T47D (cell line): ENCODE results near the gene SPATA24.
"Not testable (repeated sequence)": the region's sequence is repeated elsewhere in the genome, so short reads cannot be mapped to it uniquely, and the experiment has no call there.

Source experiments
- DNase-seq, 2 experiments: peaks; one replicate each; pipeline versions ENCODE4 v3.0.0 to v3.0.0-alpha.2; 2011 to 2012; ENCODE audit warnings: low read depth in 1 of 2, low spot score in 1 of 2
- JUND ChIP-seq: IDR thresholded peaks from 2 replicates; pipeline ENCODE4 v1.6.1; 2012; ENCODE audit warnings: low read depth
- in situ Hi-C: cut with HindIII; loops from 2 replicates; pipeline ENCODE4 v1.10.0; 2016; ENCODE audit warnings: low sequenced_read_pairs, low pct_unique_long_range_greater_than_20kb

Gene SPATA24

DNA sequence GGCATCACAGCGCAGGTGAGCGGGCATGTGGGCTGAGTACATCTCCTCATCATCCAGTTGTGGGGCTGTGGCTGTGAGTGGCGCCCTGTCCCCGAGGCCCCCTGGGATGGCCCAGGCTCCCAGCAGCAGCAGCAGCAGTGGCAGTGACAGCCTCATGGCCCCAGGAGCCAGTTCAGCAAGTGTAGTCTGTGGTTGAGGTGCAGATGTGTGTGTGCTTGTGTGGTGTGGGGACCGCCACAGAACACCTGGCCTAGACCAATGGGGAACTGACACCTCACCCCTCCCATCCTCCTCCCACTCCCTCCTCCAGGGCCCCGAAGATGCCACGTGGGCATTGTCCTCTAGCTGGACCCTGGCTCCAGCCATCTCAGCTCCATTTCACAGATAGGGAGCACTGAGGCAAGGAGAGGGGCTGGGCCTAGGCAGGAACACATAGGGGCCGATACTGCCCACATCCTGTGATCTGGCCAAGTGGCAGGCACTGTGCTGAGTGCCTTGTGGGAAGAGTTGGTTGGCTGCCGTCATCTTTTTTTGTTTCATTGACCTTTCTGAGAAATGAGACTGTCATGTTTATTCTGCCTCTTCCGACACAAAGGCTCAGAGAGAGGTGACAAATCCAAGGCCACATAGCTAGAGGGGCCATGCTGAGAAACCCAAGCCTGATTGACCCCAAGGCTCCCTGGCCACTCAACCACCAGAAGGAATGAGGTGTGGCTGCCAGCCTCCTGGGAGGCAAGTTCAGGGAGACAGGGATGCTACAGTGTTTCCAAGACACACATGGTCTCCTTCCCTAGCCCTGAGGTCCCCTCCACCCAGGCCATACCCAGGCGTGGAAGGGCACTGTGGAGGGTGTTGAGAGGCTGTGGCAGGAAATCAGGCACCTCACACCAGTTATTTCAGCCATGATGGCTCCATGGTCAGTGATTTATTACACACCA, 13.9 kb downstream of the SPATA24 start, which contains the start of gene MZB1:
Gene MZB1 (minus strand): TSS at position 213 of the 938 bp plus-strand sequence. CDS start 57 bp downstream, at position 156.
- DNase-seq, result no peak
- in situ Hi-C loops, result no loop called here
- TF ChIP-seq JUND, result no peak

DNA sequence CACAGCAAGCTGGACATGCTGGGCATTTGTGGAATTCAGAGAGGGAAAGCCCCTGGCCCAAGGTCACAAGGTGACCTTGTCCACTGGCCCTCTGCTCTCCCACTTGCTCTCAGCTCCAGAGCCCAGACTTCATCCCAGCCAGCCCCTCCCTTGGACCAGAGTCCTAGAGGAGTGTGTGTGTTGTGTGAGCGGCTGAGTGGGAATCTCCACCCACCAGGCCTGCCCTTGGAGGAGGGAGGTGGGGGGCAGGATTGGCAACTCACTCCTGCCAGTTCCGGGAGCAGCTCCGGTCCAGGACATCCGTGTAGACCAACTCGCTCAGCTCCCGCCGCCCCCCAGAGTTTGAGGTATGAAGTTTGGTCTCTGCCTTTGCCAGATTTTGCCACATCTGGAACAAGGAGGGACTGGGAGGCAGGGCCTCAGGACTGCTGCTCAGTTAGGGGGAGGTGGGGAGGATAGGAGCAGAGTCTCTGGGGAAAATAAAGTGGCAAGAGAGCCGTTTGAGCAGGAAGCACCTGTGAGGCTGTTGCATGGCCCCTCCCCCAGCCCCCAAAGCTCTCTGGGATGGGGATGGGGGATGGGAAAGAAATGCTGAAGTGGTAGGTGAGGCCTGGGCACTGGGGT, 15.6 kb downstream of the SPATA24 start:
- DNase-seq, result peak; percentile 96 to 97

DNA sequence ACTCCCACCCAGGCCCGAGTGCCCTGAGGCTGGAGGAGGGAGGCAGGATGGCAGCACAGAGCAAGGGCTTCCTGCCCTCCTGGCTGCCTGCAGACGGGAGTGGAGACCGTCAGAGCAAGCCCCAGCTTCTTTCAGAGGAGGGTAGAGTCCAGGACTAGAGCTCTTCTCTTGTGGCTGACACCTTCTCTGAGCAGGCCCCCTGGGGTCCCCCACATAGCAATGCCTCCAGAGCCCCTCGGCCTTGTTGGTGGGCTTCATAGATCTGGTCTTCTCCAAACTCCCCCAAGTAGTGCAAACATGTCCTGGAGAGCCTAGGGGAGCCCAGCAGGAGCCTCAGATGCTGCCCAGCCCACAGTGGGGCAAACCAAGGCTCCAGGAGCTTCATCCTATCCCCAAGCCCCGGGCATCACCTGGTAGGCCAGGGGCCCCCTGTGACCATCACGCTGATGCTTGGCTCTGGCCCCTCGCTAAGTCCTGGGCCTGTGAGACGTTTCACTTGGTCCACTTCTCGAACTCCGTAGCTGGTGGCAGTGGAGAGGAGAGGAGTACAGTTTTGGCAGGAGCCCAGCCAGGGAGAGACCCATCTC, 16.2 kb downstream of the SPATA24 start:
- in situ Hi-C loops, result no loop called here
- TF ChIP-seq JUND, result no peak
- DNase-seq, result no peak

More for the DNA sequence above, 15.6 kb downstream of the SPATA24 start:
- in situ Hi-C loops, result no loop called here
- TF ChIP-seq JUND, result no peak; the same call in 1 of the 2 replicates

DNA sequence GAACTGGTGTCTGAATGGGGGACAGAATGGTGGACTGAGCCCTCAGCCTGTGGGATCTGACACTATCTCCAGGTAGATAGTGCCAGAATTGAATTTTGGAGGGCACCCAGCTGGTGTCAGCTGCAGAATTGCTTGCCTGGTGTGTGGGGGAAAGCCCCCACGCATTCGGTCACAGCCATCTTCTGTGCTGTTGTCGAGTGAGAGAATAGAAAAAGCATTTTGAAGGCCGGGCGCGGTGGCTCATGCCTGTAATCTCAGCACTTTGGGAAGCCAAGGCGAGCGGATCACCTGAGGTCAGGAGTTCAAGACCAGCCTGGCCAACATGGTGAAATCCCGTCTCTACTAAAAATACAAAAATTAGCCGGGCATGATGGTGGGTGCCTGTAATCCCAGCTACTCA, 16.9 kb downstream of the SPATA24 start:
- DNase-seq, in situ Hi-C loops: not testable (repeated sequence)

DNA sequence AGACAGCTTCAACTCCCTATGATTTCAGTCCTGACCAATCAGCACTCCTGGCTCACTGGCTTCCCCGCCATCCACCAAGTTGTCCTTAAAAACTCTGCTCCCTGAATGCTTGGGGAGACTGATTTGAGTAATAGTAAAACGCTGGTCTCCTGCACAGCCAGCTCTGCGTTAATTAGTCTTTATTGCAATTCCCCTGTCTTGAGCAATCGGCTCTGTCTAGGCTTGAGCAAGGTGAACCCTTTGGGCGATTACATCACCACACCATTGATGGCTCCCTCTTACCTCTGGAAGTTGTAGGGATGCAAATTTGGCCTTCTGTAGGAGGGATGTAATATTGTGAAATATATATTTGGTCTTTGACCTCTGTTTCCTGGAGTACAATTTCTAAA, 17.8 kb downstream of the SPATA24 start:
- no peak for DNase-seq
- no peak for TF ChIP-seq JUND
- in situ Hi-C loops, result no loop called here

DNA sequence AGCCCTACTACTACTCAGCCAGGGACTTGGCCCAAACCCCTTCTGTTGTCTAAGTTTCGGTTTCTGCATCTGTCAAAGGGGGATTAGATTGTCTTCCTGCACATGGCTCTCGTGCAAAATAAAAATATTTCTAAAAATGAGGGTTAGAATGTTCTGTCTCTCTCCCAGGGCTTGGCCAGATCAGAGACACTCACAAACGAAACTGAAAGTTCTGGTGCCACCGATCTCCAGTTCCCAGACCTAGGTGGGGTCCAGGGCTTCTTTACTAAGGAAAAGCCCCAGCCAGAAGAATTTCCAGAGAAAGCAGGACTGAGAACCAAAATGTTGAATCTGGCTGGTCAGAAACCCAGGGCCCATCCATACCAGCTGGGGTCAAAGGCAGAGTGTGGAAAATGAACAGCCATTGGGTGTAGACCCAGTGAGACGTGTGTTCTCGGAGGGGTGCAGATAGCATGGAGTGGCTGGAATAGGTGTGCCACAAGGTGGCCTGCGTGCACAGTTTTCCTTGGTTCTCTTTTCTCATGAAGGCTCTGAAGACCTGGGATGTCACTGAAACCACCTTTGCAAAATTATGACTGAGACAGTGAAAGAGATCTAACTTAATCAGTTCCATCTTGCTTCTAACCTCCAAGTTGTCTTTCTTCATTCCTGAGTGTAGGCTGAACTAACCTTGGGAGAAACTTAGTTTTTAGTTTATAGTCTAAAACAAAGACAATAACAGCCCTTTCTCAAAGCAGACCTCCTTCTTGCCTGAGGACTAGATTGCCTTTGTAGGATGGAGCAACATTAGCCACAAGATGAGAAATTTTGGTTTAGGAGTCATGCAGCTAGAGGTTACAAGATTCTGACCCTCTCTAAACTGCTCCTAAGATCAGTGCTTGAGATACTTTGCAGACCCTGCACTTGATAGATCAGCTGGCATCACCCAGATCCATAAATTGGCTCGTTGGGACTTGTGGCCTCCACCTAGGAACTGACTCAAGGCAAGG, 18.5 kb downstream of the SPATA24 start:
- DNase-seq, result peak; percentile 68 to 84
- in situ Hi-C loops, result no loop called here
- TF ChIP-seq JUND, result no peak

DNA sequence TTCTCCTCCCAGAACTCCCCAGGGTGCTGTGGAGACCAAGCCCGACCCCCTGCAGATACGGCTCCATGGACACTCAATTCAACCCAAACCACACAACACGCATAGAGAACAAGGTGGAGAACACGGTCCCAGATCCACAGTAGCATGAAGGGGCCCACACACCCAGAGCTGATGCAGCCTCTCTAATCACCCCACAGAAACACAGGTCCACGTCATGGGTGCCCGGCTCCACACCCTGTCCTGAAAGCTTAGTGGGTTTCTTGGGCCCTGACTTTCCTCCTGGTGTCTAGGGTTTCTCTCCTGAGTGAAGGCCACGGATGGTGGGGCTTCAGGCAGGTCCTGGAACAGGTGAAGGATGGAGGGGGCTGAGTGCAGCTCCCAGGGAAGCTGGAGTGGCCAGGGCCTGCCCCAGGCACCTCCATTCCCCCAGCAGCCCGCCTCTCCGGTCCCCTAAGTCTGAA, 19.3 kb downstream of the SPATA24 start:
- in situ Hi-C loops, result no loop called here
- DNase-seq, result no peak
- no peak for TF ChIP-seq JUND

DNA sequence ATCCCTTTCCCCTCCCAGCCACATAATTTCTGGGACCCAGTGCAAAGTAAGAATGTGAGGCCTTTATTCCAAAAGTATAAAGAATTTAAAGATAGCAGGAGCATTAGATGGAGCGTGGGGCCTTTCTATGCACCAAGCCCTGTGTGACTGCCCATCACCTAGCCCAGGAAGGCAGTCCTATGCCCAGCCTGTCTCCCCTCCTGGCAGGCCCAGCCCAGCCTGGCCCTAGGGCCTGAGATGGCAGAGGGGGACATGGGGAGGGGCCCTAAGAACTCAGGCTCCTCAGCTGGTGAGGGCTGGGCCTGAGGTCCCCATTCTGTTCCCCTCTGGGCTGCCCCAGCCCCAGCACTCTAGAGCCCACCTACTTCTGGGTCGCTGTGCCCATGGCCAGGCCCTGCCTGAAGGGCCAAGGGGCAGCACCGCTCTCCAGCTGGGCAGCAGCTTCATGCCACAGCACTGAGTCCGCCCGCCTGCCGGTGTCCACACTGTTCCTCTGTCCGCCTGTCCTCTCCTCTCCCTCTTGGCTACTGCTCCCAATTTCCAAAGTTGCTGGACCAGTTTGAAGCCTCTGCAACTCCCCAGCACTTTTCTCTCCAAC, 19.8 kb downstream of the SPATA24 start:
- TF ChIP-seq JUND, result no peak
- peak in 1 of 2 experiments; percentile 71 for DNase-seq
- in situ Hi-C loops, result no loop called here

DNA sequence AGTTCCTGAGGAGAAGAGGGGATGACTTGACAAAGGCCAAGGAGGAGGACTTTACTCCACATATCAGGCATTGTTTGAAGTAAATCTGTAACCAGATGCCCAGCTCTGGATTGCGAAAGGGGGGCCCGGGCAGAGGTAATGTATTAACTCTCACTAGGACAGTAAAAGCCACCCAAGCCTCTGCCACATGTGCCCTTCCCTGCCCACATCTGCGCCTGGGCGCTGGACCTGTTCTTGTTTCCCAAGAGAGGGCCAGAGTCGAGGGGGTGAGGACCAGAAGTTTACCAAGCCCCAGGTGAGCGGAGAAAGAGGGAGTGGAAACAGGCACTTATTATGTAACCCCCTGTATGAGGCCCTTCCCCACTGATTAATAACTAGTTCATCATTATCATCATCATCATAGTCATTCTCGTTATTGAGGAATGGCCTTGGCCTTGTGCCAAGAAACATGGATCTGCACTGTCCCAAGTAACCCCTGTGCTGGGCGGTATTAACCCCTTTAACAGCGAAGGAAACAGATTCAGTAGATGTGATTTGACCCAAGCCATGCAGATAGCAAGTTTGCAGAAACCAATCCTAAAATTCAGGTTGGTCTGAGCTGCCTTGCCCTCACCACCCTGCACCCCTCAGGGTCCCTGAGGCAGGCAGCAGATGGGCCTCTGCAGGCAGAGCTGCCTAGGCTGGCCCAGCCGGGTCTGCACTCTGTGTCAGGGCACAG, 20.5 kb downstream of the SPATA24 start, which contains the start of gene SLC23A1:
Gene SLC23A1 (minus strand): TSS at position 23 of the 718 bp plus-strand sequence. CDS start 44 bp downstream, outside the sequence.
- in situ Hi-C loops, result no loop called here
- no peak for DNase-seq
- TF ChIP-seq JUND, result no peak

DNA sequence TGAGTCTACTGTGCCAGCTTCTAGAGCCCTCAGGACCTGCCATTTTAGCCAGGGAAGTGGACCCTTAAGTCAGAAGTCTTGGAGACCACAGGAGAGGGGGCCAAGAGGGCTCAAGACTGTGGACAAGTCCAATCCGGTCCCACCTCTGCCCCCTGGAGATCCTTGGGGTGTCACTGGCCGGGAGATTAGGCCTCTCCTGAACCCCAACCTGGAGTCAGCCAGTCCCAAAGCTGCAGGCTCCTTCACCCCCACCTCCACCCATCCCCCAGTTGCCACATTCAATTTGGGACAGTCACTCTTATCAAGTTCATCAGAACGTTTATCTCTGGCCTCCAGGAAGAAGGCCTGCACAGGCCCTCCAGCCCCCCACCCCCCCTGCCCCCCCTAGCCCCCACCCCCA, 21.1 kb downstream of the SPATA24 start:
- no peak for DNase-seq
- in situ Hi-C loops, result no loop called here
- TF ChIP-seq JUND, result no peak
